Activated CD8-positive, alpha-beta T cell treated with anti-CD3 and anti-CD28 coated beads for 36 hours (primary cell): ENCODE results near the gene C2CD4A. TPM values are rescaled to one million over a fixed set of nuclear protein-coding genes. Genes with fewer than 3 reads are reported as not detected.

Experiments
- ATAC-seq: fragments of 200-7000 bp; cut with Tn5 transposase; one replicate; pipeline ENCODE4 v1.10.0; 2021; ENCODE audit warnings: mild to moderate bottlenecking, moderate library complexity
- CTCF ChIA-PET: fragments of 350-600 bp; sonication (Branson Sonifier 250); formaldehyde crosslinking; loops from one replicate; lab custom pipeline; 2021; ENCODE audit warnings: antibody characterized with exemption; lab: Charles Lee
- POLR2A ChIA-PET: fragments of 350-600 bp; sonication (Branson Sonifier 250); formaldehyde crosslinking; loops from one replicate; lab custom pipeline; 2021; ENCODE audit warnings: antibody characterized with exemption; lab: Charles Lee
- DNase-seq: peaks from one replicate; pipeline ENCODE4 v3.0.0-alpha.2; 2020
- H3K27ac Mint-ChIP-seq: one replicate; pipeline ENCODE4 v1.8.0; 2021; ENCODE audit warnings: mild to moderate bottlenecking, mixed read lengths
- H3K27me3 Mint-ChIP-seq: one replicate; pipeline ENCODE4 v1.8.0; 2021; ENCODE audit warnings: mixed read lengths
- H3K36me3 Mint-ChIP-seq: one replicate; pipeline ENCODE4 v1.8.0; 2021; ENCODE audit warnings: low read depth, mixed read lengths
- H3K4me1 Mint-ChIP-seq: one replicate; pipeline ENCODE4 v1.8.0; 2021; ENCODE audit warnings: low read depth, mixed read lengths
- H3K4me3 Mint-ChIP-seq: one replicate; pipeline ENCODE4 v1.8.0; 2021; ENCODE audit warnings: mild to moderate bottlenecking, moderate library complexity, mixed read lengths
- H3K9me3 Mint-ChIP-seq: one replicate; pipeline ENCODE4 v1.8.0; 2021; ENCODE audit warnings: mixed read lengths
- intact Hi-C: fragments of 100-400 bp; cut with micrococcal nuclease; formaldehyde crosslinking; loops from one replicate; pipeline ENCODE4 v1.10.0; 2022
- total RNA-seq, 2 experiments: library from RNA; stranded (reverse); gene quantifications; one replicate each; pipeline ENCODE4 v1.2.3, GENCODE V29; 2021
- TF ChIP-seq, protein P1 (sequence below): fragments of 200-600 bp; IDR thresholded peaks from one replicate; pipeline ENCODE4 v1.8.0; 2022; ENCODE audit warnings: antibody characterized with exemption, mild to moderate bottlenecking

Gene C2CD4A
- total RNA-seq, 2 experiments from 2014 or later: 0.67 to 1.0 TPM

DNA sequence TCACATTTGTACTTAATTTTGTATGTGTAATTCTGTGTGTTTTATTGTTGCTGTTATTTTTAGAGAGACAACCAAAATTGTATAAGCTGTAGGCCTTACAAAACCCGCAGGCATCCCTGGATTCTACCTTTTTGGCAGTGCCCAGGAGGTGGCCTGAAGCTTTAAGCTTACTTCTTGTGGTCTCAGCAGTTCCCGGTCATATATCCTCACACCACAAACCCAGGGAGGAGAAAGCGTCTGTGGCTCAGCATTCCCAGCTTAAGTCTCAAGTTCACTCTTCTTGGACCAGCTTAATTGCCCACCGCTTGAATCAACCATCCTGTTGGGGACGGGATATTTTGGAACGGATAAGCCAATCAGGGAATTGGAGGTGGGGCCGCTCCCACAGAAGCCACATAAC lies 36.7 kb downstream of the C2CD4A start:
- intact Hi-C loops: no loop called here
- Mint-ChIP-seq H3K9me3 (no peaks in the 10 kb centered on the region), H3K4me1 (no peaks in the 10 kb centered on the region), H3K4me3 (no peak overlapping the region), H3K27ac (no peak overlapping the region), H3K36me3 (no peaks in the 10 kb centered on the region), H3K27me3 (peaks cover 15% of the 10 kb centered on the region)
- TF ChIP-seq, protein P1, sequence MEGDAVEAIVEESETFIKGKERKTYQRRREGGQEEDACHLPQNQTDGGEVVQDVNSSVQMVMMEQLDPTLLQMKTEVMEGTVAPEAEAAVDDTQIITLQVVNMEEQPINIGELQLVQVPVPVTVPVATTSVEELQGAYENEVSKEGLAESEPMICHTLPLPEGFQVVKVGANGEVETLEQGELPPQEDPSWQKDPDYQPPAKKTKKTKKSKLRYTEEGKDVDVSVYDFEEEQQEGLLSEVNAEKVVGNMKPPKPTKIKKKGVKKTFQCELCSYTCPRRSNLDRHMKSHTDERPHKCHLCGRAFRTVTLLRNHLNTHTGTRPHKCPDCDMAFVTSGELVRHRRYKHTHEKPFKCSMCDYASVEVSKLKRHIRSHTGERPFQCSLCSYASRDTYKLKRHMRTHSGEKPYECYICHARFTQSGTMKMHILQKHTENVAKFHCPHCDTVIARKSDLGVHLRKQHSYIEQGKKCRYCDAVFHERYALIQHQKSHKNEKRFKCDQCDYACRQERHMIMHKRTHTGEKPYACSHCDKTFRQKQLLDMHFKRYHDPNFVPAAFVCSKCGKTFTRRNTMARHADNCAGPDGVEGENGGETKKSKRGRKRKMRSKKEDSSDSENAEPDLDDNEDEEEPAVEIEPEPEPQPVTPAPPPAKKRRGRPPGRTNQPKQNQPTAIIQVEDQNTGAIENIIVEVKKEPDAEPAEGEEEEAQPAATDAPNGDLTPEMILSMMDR: no peak
- ChIA-PET CTCF (no interaction called here), POLR2A (no interaction called here)
- ATAC-seq (no peak), DNase-seq (no peak)

DNA sequence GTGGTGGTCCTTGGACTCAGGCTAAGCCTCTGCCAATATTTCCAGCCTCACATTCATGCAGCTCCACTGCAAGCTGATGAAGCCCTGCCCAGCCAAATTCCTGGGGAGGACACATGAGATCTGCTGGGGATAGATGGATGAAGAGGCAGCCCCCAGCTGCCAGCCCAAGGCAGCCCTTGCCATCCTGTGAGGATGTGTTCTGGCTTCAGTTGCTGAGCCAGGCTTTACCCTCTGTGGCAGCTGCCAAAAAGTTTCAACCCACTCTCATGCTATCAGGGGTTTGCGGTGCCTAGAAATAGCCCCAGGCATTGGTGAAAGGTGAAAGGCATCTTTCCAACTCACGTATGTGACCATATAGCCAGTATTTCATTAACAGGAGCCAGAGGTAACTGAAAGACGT lies 37.6 kb downstream of the C2CD4A start:
- TF ChIP-seq, protein P1: no peak
- DNase-seq (no peak), ATAC-seq (no peak)
- H3K9me3 Mint-ChIP-seq: no peaks in the 10 kb centered on the region
- H3K36me3 Mint-ChIP-seq: no peaks in the 10 kb centered on the region
- H3K27me3 Mint-ChIP-seq: peaks cover 11% of the 10 kb centered on the region
- no peaks in the 10 kb centered on the region for H3K4me1 Mint-ChIP-seq
- no peak overlapping the region for H3K4me3 Mint-ChIP-seq
- no peak overlapping the region for H3K27ac Mint-ChIP-seq
- intact Hi-C loops: no loop called here
- POLR2A ChIA-PET: no interaction called here
- CTCF ChIA-PET: no interaction called here

DNA sequence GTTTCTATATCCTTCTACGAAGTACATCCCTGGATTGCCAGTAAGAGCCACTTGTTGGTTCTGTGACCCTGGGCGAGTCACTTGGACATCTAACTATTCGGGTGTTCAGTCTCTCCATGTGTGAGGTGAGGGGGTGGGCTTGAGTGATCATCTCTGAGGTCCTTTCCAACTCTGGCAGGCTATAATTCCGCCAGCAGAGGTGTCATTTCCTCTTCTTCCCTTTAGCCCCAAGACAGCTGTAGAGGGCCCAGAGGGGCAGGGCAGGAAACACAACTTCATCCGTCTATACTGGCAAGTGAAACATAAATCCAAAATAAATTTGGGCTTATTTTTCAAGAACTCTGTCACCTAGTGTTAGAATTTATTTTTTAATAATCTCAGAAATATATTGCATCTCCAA lies 38.1 kb downstream of the C2CD4A start:
- Mint-ChIP-seq H3K9me3 (no peaks in the 10 kb centered on the region), H3K27me3 (peaks cover 8% of the 10 kb centered on the region), H3K36me3 (no peaks in the 10 kb centered on the region), H3K27ac (no peak overlapping the region), H3K4me3 (no peak overlapping the region), H3K4me1 (peaks cover 1% of the 10 kb centered on the region)
- CTCF ChIA-PET: no interaction called here
- POLR2A ChIA-PET: no interaction called here
- TF ChIP-seq, protein P1: no peak
- ATAC-seq: no peak
- intact Hi-C loops: no loop called here
- no peak for DNase-seq

DNA sequence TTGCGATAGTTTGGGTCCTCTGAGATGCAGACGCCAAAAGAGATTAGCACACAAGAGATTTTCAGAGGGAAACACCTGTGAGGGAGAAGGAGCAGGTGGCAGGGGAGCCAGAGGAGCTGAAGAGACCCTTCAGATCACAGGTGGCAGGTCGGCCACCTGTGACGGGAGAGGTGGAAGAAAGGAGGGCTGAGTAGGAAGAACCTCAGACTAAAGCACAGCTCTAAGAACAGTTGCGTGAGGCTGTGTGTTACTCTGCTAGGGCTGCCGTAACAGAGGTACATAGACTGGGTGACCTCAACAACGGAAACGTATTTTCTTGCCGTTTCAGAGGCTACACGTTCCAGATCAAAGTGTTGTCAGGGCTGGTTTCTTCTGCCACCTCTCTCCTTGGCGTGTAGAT lies 38.5 kb downstream of the C2CD4A start:
- H3K4me1 Mint-ChIP-seq: peaks cover 5% of the 10 kb centered on the region
- intact Hi-C loops: no loop called here
- TF ChIP-seq, protein P1: no peak
- DNase-seq: no peak
- H3K4me3 Mint-ChIP-seq: no peak overlapping the region
- ChIA-PET POLR2A (no interaction called here), CTCF (no interaction called here)
- no peak for ATAC-seq
- H3K9me3 Mint-ChIP-seq: no peaks in the 10 kb centered on the region
- peaks cover 8% of the 10 kb centered on the region for H3K27me3 Mint-ChIP-seq
- H3K36me3 Mint-ChIP-seq: no peaks in the 10 kb centered on the region
- H3K27ac Mint-ChIP-seq: no peak overlapping the region

DNA sequence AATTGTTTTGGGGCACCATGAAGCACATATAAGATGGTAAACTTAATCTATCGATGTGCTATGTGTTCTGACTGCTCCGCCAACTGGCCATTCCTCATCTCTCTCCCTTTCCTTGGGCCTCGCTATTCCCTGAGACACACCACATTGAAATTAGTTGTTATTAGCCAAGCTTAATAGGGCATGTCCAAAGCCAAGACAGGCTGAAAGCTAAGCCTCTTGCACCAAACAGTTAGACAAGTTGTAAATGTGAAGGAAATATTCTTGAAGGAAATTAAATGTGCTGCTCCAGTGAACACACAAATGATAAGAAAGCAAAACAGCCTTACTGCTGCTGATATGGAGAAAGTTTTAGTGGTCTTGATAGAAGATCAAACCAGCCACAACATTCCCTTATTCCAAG lies 39.3 kb downstream of the C2CD4A start:
- DNase-seq (no peak), ATAC-seq (no peak)
- Mint-ChIP-seq H3K4me3 (no peak overlapping the region), H3K4me1 (peaks cover 14% of the 10 kb centered on the region), H3K27ac (no peak overlapping the region), H3K9me3 (no peaks in the 10 kb centered on the region), H3K36me3 (no peaks in the 10 kb centered on the region), H3K27me3 (peaks cover 8% of the 10 kb centered on the region)
- intact Hi-C loops: no loop called here
- CTCF ChIA-PET: no interaction called here
- POLR2A ChIA-PET: interaction anchor here (0.6 kb wide), 1 partner anchor 12 kb away, joined by 3 read pairs; no protein-coding TSS in a partner anchor
- TF ChIP-seq, protein P1: no peak
